ENCODE measurements around the gene CNNM1. TPM values are rescaled to one million over a fixed set of nuclear protein-coding genes. Genes with fewer than 3 reads are reported as not detected.

Gene CNNM1
- total RNA-seq, 3 donors from 2014 or later, result 0.64 to 0.98 (median 0.88) TPM

DNA sequence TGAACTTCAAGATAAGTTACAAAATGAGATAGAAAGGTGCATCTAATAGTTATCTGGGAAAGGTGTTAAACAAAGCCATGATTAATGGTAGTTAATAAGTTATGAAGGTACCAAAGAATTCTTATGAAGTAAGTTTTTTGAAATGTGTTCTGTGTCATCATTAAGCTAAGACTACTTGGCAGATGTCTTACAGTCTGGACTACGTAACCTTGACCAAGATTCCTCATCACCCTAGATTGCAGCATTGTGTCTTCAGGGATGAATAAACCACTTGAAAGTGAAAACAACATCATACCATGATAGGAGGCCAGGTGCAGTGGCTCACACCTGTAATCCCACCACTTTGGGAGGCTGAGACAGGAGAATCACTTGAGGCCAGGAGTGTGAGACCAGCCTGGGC lies 53.0 kb downstream of the CNNM1 start:
- H3K4me3 ChIP-seq, result no peak overlapping the region
- no peaks in the 10 kb centered on the region for H3K9me3 ChIP-seq
- no peaks in the 10 kb centered on the region for H3K36me3 ChIP-seq
- no peaks in the 10 kb centered on the region for H3K27me3 ChIP-seq
- TF ChIP-seq POLR2AphosphoS5 (IDR thresholded peaks at IDR 0.05), result no peak
- no peak for TF ChIP-seq POLR2A (IDR thresholded peaks at IDR 0.05)
- TF ChIP-seq, protein P1, sequence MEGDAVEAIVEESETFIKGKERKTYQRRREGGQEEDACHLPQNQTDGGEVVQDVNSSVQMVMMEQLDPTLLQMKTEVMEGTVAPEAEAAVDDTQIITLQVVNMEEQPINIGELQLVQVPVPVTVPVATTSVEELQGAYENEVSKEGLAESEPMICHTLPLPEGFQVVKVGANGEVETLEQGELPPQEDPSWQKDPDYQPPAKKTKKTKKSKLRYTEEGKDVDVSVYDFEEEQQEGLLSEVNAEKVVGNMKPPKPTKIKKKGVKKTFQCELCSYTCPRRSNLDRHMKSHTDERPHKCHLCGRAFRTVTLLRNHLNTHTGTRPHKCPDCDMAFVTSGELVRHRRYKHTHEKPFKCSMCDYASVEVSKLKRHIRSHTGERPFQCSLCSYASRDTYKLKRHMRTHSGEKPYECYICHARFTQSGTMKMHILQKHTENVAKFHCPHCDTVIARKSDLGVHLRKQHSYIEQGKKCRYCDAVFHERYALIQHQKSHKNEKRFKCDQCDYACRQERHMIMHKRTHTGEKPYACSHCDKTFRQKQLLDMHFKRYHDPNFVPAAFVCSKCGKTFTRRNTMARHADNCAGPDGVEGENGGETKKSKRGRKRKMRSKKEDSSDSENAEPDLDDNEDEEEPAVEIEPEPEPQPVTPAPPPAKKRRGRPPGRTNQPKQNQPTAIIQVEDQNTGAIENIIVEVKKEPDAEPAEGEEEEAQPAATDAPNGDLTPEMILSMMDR (IDR thresholded peaks at IDR 0.05), result no peak
- no peaks in the 10 kb centered on the region for H3K4me1 ChIP-seq
- no peak for DNase-seq (ENCODE audit: low spot score in 2 of 2)
- no peak overlapping the region for H3K27ac ChIP-seq
- intact Hi-C loops (cut with DNase I; ENCODE audit: low total_unique reads), result no loop called here

DNA sequence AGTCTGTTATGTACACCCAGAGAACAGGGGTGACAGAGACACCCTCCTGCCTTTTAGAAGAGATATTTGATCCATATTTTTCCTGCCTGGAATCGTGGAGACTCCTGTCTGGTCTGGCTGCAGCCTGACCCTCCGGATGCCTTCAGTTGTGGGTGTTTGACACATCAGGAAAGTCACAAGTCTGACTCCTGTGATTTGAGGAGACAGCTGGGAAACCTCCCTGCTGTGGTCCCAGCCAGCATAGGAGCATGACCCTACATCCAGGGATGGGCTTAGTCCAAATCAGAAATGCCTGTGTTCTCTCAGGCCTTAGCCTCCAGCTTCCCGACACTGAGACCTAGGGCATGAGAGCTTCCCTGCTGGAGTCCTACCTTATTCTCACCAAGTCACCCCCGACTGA lies 57.9 kb downstream of the CNNM1 start:
- TF ChIP-seq, protein P1 (IDR thresholded peaks at IDR 0.05), result no peak
- TF ChIP-seq POLR2AphosphoS5 (IDR thresholded peaks at IDR 0.05) (no peak), POLR2A (IDR thresholded peaks at IDR 0.05) (no peak)

DNA sequence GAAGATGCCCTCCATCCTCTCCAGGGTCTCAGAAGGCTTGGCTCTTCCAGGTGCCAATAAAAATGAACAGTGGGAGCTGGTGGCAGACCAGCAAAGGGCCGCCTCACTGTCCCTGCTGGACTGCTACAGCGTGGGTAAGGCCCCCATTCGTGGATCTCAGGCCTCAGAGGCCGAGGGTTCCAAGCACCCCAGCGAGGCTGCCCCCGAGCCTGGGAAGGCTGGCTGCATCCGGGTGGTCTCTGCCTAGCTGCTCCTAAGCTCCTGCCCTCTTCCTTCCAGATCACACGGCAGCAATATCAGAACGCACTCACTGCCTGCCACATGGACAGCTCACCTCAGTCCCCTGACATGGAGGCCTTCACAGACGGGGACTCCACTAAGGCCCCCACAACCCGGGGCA lies 58.4 kb downstream of the CNNM1 start:
- intact Hi-C loops (cut with DNase I; ENCODE audit: low total_unique reads), result no loop called here
- Histone ChIP-seq H3K4me1 (no peaks in the 10 kb centered on the region), H3K36me3 (no peaks in the 10 kb centered on the region), H3K27ac (no peak overlapping the region), H3K4me3 (no peak overlapping the region), H3K9me3 (no peaks in the 10 kb centered on the region), H3K27me3 (no peaks in the 10 kb centered on the region)
- TF ChIP-seq, protein P1 (IDR thresholded peaks at IDR 0.05), result no peak
- TF ChIP-seq POLR2AphosphoS5 (IDR thresholded peaks at IDR 0.05), result no peak
- TF ChIP-seq POLR2A (IDR thresholded peaks at IDR 0.05), result no peak
- DNase-seq (ENCODE audit: low spot score in 2 of 2), result no peak

More for the DNA sequence above, 57.9 kb downstream of the CNNM1 start:
- Histone ChIP-seq H3K9me3 (no peaks in the 10 kb centered on the region), H3K4me3 (no peak overlapping the region), H3K36me3 (no peaks in the 10 kb centered on the region), H3K27ac (no peak overlapping the region), H3K4me1 (no peaks in the 10 kb centered on the region), H3K27me3 (no peaks in the 10 kb centered on the region)
- intact Hi-C loops (cut with DNase I; ENCODE audit: low total_unique reads), result no loop called here
- DNase-seq (ENCODE audit: low spot score in 2 of 2), result no peak

DNA sequence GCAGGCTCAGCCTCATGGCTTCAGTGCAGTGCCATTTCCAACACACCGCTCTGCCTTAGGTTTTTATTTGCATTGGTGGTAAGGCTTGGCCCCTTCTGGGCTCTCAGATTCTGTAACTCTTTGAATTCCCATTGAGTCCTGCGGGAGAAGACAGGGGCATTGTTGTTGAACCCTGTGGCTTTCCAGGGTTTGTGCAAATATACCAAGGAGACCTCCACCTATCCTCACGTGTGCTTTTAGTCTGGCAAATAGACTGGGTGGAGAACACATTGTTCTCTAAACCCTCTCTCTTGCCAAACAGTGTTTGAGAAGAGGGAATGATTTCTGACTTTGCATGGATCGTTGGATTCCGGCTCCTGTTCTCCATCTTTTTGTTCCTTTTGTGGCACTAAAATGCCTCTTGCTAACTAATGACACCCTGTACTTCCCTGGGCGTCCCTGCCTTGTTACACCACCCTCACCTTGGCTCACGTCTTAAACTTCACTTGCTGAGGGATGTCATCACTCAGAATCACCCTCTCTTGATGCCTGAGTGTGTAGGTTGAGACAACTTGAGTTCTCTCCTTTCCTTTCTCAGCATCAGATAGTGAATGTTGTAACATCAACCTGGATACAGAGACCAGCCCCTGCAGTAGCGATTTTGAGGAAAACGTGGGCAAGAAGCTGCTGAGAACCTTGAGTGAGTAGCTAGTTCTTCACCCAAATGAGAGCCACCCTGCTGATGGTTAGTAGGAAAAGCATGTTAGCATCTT lies 60.7 kb downstream of the CNNM1 start:
- Histone ChIP-seq H3K9me3 (no peaks in the 10 kb centered on the region), H3K27ac (no peak overlapping the region), H3K4me1 (no peaks in the 10 kb centered on the region), H3K27me3 (no peaks in the 10 kb centered on the region), H3K4me3 (no peak overlapping the region), H3K36me3 (no peaks in the 10 kb centered on the region)
- intact Hi-C loops (cut with DNase I; ENCODE audit: low total_unique reads), result no loop called here
- DNase-seq (ENCODE audit: low spot score in 2 of 2), result no peak
- TF ChIP-seq, protein P1 (IDR thresholded peaks at IDR 0.05), result no peak
- no peak for TF ChIP-seq POLR2A (IDR thresholded peaks at IDR 0.05)
- no peak for TF ChIP-seq POLR2AphosphoS5 (IDR thresholded peaks at IDR 0.05)

DNA sequence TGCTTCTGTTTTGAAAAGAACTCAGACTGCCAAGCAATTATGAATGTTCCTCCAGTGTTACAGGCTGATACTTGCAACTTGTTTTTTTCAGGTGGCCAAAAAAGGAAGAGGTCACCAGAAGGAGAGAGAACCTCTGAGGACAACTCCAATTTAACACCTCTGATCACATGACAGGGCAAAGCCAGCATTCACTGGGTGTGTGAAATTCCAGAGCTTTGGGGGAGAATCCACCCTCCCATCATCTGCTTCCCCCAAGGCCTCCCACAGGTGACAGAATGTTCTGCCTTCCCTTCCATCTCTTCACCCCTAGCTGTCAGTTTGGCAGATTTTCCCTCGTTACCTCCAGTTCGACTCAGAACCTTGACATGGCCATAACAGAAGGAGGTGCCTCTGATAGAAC lies 62.2 kb downstream of the CNNM1 start:
- intact Hi-C loops (cut with DNase I; ENCODE audit: low total_unique reads), result no loop called here
- Histone ChIP-seq H3K27me3 (no peaks in the 10 kb centered on the region), H3K27ac (peak overlapping the region in 1 of 2 donors; percentile 19), H3K36me3 (no peaks in the 10 kb centered on the region), H3K9me3 (no peaks in the 10 kb centered on the region), H3K4me3 (no peak overlapping the region), H3K4me1 (peaks cover 0 to 3% of the 10 kb centered on the region in 2 donors)
- no peak for DNase-seq (ENCODE audit: low spot score in 2 of 2)
- no peak for TF ChIP-seq POLR2A (IDR thresholded peaks at IDR 0.05)
